HG03354 (cell line): Measurements from ENCODE around the gene ITGA6.

Source experiments
- ATAC-seq: cut with Tn5 transposase; IDR thresholded peaks from one replicate; pipeline ENCODE4 v1.9.1; 2021; ENCODE audit warnings: mild to moderate bottlenecking; ENCODE audit not compliant: unreplicated experiment, poor library complexity, severe bottlenecking

The ITGA6 gene

GRCh38 chr2:172415157-172415864, 12.1 kb upstream of the ITGA6 start:
- no peak for ATAC-seq

DNA sequence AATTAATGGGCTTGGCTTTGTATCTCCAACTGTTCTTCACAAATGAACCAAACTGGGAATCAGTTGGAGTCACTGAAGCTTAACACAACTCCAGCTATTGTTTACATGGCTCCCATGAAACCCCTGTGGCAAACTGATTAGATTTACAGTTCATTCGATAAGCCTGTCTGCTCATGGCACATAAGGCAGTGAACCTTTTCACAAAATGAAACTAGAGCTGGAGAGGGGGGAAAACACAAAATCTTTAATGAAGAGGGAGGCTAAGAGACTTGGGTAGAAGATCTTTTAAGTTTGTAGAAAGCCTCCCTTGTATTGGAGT, 11.6 kb upstream of the ITGA6 start:
- ATAC-seq, result no peak

DNA sequence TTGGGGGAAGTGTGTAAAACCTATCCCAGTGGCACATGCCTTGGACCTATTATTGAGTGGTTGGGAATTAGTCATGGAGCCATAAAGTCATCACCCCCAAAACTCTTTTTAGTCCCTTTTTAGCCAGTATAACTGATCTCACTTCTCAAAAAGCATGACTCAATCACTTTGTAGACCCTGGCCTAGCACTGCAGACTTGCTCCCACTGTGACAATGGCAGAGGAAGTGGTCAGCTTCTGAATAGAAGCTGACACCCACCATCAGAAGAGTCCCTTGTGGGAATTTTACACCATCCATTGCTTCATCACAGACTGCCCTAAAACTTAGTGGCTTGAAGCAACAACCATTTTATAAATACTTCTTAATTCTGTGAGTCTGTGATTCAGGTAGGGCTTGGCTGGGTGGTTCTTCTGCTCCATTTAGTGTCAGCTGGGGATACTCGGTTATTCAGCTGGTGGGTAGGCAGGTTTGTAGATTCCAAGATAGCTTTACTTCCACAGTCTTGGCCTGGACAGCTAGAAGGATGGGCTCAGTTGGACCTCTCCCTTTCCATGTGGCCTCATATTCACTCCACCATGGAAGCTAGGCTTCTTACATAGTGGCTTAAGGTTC, 10.8 kb upstream of the ITGA6 start:
- no peak for ATAC-seq

DNA sequence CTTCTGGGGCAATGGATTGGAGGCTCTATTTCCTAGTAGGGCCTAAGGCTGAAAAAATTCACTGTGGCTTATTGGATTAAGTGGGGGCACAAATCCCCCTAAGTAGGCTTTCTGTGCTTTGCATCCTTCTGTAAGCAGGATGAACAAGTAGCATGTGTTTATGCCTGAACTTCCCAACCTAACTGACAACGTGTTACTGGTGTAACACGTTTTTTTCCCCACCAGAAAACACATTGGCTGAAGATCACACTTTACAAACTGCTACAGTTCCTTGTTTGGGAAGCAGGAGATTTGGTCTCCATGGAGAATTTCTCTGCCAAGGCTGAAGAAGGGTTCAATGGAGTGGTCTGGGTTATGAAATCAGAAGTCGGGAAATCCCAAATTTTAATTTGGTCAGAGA, 7.2 kb upstream of the ITGA6 start:
- ATAC-seq, result no peak

DNA sequence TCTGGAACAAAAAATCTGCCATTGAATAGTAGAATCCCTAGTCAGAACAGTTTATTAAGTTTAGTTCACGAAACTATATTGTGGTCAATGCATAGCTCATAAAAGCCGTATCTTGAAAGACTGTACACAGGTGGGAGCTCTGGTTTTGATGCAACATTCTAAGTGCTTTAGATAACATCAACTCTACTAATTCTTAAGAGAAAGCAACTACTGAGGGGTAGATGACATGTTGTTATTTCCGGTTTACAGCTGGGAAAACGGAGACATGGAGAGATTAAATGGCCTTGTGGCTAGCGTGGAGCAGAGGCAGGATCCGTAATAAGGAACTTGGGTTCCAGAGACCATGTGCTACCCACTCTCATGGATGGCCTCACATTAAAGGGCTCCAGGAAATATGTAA, 4.2 kb upstream of the ITGA6 start:
- ATAC-seq, result no peak

DNA sequence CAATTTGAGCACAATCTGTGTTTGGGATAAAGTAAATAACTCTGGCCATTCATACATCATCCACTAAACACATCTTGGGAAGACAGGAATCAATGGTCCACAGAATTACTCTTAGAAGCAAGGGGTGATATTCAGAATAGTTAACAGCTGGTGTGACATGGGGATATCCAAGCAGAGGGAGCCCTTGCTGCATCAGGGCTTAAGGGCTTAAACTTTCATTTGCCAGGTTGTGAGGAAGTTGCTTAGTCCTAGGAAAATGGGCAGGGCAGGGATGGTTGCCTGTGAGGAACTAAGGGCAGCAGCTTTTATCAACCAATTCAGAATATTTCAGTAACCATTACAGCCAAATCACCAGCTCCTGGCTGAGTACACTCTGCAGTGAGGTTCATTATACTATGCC, 2.0 kb upstream of the ITGA6 start:
- ATAC-seq, result no peak

DNA sequence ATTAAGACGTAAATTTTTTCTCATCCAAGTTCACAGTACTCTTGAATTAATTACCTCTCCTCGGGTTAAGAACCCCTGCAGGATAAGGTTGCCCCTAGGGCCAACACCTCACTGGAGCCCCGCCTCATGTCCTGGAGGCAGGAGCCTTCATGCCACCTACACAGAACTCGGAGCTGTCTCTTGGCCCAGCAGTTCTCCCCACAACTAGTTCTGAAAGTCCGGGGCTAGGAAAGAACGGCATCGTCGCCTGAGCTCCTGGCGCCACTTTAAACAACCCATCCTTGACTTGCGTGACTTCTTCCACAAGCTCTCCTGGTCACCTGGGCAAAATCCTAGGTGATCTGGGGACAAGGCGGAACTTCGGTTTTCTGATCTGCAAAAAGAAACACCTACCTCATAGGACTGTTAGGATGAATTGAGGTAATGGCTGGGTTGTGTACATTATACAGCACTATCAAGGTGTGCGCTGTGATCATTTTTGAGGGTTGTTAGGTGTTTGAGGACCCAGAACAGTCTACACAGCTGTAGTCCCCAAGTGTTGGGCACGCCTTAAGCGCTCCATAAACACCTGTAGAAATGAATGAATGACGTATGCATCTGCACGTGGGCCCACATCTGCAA, 641 bp upstream of the ITGA6 start:
- ATAC-seq, result no peak

GRCh38 chr2:172427990-172428831, 825 bp downstream of the ITGA6 start:
- peak; percentile 47 for ATAC-seq

DNA sequence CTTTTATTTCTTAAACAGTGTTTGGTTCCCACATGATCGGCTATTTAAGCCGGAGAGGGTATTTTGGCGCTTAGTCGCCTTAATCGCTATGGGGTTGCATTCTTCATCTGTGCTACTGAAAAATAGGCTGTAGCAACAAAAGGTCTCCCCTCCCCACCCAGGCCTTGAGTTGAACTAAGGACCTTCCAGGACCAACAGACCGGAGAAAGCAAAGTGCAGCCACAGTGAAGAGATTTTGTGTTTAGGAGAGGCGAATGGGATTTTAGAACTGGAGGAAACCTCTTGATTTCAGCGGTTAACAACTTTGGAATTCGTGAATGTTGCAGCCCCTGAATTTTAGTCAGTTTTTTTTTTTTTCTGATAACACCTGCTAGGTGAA, 1.4 kb downstream of the ITGA6 start:
- no peak for ATAC-seq

GRCh38 chr2:172429301-172429968, 2.0 kb downstream of the ITGA6 start:
- no peak for ATAC-seq

DNA sequence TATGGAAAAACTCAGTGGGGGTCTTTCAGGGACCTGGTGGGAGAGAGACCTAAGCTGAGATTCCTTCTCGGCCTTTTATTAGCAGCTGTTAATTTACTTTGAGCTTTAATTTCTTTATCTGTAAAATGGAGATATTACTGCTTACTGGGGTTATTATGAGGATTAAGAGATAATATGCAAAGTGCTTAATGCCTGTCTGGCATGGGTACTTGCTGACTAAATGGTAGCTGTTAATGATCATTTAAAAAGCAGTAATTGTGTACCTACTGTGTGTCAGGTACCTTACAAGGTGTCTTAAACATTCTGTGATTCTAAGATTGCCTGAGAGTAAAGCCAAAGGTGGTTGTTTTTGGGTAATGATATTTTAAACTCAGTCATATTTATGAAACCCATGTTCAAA, 2.6 kb downstream of the ITGA6 start:
- no peak for ATAC-seq

DNA sequence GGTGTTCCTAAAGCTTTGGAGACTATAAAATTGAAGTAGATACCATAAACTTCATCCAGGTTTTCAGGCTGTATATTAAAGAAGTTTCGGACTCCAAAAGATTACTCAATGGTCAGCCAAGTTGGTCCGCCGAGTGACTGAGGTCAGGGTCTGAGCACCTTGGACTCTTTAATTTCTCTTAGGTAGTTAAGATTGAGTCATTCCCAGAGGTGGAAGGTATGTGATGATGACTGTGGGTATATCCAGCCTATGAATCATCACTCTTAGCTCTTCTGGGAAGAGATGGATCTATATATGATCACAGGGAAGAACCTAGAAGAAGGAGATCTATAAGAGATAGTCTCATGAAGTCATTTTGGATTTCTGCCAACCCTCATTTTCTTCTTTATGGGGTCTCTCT, 3.3 kb downstream of the ITGA6 start:
- ATAC-seq, result no peak

DNA sequence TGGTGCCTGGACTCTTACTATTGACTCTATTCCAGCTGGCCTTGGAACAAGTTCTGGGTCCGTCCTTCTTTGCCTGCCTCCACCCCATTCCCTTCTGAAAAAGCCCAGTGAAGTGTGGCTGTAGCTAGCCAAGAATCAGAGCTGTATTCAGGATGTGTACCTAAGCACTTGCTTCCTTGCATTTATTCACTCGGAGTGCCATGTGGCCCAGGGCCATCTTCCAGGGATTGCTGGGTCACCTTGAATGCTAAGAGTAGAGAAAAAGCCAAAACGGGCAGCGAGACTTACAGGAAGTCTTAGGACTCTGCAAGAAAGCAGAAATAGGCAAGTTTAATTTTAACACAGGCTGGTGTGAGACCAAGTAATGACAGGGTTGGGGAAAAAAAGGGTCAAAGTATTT, 4.1 kb downstream of the ITGA6 start:
- no peak for ATAC-seq

GRCh38 chr2:172431993-172432392, 4.6 kb downstream of the ITGA6 start:
- no peak for ATAC-seq

DNA sequence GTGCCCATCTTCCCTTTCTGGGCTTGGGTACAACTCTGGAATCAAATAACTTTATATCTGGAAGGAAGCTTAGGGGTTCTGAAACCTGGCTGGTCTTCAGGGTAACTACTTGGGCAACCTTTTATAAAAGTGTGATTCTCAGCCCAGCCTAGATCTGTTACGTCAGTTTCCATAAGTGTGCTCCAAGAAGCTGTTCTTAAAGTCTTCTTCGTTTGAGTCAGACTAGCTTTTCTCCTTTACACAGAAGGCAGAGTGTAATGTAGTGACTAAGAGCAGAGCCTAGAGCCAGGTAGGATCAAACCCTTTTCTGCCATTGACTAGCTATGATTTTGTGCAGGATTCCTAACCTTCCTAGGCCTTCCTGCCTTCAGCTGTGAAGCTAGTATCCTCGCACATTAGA, 5.8 kb downstream of the ITGA6 start:
- no peak for ATAC-seq

DNA sequence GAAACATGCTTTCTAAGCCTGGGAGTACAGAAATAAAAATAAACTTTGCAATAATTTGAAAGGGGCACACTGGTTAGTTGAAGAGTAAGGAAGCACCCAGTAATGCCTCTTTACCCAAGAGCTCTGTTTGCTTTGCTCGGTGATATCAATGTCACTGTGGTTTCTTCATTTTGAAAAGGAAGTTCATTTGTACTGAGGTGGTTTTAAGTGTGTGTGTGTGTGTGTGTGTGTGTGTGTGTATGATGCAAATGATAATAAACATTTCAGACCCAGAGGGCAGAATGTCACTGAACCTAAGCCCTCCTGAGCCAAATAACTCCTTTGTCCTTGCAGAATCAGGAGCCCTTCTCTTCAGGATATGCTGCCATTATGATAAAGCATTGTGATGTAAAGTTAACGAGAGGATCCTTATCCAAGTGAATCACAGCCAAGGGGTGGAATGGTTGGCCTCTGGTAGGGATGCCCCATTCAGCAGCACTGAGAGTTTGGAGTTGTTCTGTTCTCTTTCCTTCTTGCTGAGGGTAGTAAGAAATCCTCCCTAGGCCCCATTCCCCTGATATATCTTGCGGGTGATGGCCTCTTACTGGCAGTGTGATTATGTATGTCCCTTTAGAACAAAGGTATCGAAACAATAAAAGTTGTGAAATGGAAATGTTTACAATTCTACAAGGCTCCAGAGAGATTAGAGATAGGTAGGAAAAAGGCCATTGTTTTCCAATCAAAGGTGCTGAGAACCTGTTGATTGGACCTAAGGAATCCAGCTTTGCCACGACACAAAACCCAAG, 7.6 kb downstream of the ITGA6 start:
- no peak for ATAC-seq

- no peak for ATAC-seq
Measured at GRCh38 chr2:172435606-172435911, 8.2 kb downstream of the ITGA6 start.

DNA sequence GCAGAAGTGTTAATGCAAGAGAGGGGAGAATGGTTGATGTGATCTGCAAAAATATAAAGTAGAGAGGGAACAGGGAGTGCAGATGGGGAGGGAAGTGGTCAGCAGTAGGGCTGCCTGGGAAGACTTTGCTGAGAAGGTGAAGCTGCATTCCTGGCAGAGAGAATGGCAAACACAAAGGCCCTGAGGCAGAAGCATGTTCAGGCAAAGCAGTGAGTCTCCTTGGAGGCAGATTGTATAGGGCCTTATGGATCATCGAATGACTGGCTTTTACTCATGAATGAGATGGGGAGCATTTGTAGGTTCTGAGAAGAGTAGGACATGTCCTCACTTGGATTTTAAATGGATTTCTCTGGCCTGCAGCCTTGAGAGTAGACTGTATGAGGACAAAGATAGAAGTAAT, 9.5 kb downstream of the ITGA6 start:
- ATAC-seq, result no peak

DNA sequence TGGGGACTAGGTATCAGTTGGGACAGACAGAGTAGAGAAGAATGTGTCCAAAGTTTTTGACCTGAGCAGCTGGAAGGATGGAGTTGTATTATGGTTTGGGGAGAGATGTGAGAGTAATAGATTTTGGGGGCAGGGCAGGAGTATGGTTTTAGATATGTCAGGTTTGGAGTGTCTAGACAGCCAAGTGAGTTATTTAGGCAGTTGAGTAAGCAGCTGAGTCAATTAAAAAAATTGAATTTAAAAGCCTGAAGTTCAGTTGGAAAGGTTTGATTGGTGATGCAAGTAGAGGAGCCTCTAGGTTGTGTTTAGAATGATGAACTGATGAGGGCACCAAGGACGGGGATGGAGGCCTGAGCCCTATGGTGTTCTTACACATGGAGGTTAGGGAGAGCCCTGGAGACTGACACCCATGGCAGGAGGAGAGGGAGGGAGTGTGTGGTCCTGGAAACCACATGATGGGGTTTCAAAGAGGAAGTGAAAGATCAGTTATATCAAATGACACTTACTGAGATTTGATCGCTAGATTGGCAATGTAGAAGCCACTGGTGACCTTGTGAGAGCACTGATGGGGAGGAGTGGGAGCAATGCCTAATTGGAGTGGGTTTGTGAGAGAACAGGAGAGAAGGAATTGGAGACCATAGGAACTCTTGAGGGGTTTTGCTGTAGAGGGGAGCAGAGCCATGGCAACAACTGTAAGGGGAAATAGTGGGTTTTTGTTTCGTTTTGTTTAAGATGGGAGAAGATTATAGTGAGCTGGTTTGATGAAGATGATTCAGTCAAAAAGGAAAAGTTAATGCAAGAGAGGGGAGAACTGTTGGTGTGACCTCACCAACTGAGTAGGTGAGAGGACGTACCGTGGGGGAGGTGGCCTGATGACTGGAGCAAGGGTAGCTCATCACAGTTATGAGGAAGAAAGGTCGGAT, 10.3 kb downstream of the ITGA6 start:
- peak; percentile 63 for ATAC-seq
